ENCODE measurements around the gene NDFIP2.
"Not testable (repeated sequence)": the region's sequence is repeated elsewhere in the genome, so short reads cannot be mapped to it uniquely, and the experiment has no call there.

The NDFIP2 gene

DNA sequence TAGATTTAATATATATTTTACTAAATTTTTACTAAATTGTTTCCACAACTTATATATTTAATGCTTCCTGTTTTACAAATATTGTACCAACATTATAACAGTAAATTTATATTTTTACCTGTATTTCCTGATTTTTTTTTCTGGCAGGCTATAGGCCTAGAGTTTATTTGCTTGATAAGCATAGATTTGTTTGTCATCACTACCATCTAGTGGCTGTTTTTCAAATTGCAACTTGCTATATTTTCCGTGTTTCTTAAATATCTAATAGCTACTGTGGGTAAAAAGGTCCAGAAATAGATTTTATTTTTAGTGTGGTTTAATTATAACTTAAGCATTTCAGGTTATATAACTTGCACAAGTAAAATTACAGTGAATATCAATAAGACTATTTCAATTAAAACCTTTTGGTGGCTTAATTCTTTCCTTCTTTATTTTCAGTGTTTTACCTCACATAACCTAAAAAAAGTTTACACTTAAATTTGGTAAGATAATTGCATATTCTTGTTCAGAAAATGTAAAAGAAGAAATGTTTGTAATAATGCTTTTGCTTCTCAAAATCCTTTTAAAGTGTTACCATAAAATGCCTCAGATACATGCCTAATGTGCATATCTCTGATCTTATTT, 60.6 kb downstream of the NDFIP2 start:
- H3K4me1 ChIP-seq (ENCODE audit: insufficient read depth, low read length): no peaks in the 10 kb centered on the region
- no peaks in the 10 kb centered on the region for H3K9me3 ChIP-seq (ENCODE audit: low read length)
- H3K27ac ChIP-seq (ENCODE audit: low read depth, low read length): no peak overlapping the region
- no peaks in the 10 kb centered on the region for H3K36me3 ChIP-seq (ENCODE audit: insufficient read depth, low read length)
- H3K27me3 ChIP-seq (ENCODE audit: control insufficient read depth in 1 of 2, insufficient read depth in 2 of 2, low read length in 2 of 2): no peaks in the 10 kb centered on the region
- no peak overlapping the region for H3K9ac ChIP-seq (ENCODE audit: low read length)
- H3K4me3 ChIP-seq (ENCODE audit: low read depth in 1 of 2, low read length in 2 of 2): no peak overlapping the region

DNA sequence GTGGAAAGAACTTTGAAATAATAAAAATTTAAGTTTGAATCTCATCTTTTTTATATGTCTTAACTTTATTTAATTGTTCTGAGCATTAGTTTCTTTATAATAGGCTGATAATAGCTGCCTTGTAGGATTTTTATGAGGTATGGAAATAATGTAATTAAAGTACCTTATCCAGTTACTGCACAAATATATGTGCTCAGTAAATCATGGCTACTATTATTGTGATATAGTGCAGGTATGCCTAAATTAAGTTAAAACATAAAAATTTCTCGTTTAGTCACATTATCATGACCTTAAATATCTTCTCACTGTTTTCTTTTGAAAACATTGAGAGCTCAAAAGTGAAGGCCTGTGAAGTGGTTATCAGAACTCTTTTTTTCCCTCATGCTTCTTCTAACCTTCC, 62.9 kb downstream of the NDFIP2 start:
- H3K4me1 ChIP-seq (ENCODE audit: insufficient read depth, low read length): no peaks in the 10 kb centered on the region
- no peak overlapping the region for H3K27ac ChIP-seq (ENCODE audit: low read depth, low read length)
- H3K9me3 ChIP-seq (ENCODE audit: low read length): no peaks in the 10 kb centered on the region
- no peak overlapping the region for H3K4me3 ChIP-seq (ENCODE audit: low read depth in 1 of 2, low read length in 2 of 2)
- H3K36me3 ChIP-seq (ENCODE audit: insufficient read depth, low read length): no peaks in the 10 kb centered on the region
- H3K9ac ChIP-seq (ENCODE audit: low read length): no peak overlapping the region
- H3K27me3 ChIP-seq (ENCODE audit: control insufficient read depth in 1 of 2, insufficient read depth in 2 of 2, low read length in 2 of 2): no peaks in the 10 kb centered on the region

DNA sequence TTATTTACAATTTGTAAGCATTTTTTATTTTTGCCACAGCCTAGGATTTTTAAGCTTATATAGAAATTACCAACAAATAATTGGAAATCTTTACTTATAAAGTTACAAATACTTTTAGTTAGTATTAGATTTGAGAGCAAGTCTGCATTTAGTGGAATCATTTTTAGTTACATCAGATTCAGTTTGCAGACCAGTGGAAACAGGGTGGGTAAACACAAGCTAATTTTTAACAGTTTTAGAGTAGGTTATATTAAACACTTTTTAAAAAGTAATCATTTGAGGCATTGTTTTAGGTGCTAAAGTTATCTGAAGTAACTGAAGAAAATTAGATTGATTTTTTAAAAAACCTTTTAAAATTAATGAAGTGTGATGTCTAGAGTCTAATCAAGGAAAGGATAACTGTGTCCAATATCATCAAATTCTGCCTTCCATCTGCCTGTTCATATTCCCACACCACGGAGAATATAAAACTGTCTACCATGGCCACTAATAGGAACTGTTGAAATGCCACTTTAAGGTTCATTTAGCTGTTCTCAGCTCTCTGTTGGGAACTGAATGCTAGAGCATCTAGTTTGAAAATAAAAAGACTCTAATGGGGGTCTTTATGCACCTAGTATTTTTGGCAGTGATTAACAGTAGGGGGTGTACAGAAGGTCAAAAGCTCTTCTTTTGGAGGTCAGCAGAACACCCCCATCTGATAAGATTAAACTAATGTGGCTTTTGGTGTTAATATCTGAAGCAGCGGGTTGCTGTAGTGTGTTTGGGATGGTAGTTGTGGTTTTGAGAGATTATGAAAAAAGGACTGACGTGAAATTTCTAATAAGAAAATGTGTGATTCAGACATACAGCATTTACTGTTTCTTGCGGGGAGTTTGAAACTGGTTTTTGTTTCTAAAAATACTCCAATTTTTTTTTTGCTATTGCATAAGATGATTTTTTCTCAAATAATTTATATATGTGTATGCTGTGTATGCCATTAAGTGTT, 66.5 kb downstream of the NDFIP2 start:
- H3K9ac ChIP-seq (ENCODE audit: low read length): no peak overlapping the region
- no peaks in the 10 kb centered on the region for H3K9me3 ChIP-seq (ENCODE audit: low read length)
- H3K4me1 ChIP-seq (ENCODE audit: insufficient read depth, low read length): no peaks in the 10 kb centered on the region
- H3K27ac ChIP-seq (ENCODE audit: low read depth, low read length): no peak overlapping the region
- H3K27me3 ChIP-seq (ENCODE audit: control insufficient read depth in 1 of 2, insufficient read depth in 2 of 2, low read length in 2 of 2): no peaks in the 10 kb centered on the region
- H3K4me3 ChIP-seq (ENCODE audit: low read depth in 1 of 2, low read length in 2 of 2): no peak overlapping the region
- H3K36me3 ChIP-seq (ENCODE audit: insufficient read depth, low read length): no peaks in the 10 kb centered on the region

DNA sequence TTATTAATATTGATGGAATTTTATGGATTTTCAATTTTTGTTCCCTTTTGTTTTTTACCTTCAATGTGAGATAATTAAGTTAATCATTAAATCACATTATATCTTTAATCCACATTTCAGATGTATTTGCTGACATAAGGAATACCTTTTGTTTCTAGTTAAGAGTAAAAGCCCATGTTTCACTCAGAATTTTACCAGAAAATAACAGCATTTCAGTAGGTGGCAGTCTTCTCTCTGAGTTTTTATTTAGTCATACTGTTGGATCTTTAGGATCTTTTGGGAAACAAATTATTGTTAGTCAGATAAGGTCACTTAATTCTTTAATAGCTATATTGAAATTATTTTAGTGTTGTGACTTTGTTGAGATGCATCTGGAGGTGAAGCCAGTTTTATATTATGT, 67.9 kb downstream of the NDFIP2 start:
- H3K27ac ChIP-seq (ENCODE audit: low read depth, low read length): no peak overlapping the region
- no peaks in the 10 kb centered on the region for H3K27me3 ChIP-seq (ENCODE audit: control insufficient read depth in 1 of 2, insufficient read depth in 2 of 2, low read length in 2 of 2)
- H3K9me3 ChIP-seq (ENCODE audit: low read length): no peaks in the 10 kb centered on the region

DNA sequence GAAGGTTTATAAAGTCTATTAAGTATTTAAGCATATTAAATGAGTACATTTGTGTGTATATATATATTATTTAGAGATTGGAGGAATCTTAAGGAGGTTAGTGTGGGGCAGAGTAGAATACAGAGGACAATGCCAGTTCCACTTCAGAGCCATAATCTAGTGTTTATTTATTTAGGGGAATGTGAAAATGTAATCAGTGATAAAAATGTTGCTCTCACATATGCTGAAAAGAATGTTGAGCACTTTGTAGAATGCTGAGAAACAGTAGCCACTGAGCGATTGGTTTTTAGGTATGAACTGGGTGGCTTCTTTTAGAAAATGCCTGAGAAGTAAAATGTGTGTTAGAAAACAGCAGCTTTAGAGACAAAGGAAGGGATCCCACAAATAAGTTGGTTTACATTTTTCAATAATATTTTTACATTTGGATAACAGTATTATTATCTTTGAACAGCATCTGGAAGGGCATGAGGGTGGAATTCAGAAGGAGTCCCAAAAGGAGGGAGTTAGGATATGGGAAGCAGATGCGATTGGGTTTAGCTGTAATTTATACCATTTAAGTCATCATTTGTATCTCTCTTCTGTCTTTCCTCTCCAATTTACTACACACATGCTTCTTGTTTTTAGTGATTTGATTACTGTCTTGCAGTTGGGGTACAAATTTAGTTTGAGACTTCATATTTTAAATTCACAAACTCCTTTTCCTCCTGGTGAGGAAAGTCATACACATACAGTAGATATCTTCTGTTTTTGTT, 68.6 kb downstream of the NDFIP2 start:
- Histone ChIP-seq H3K27me3 (ENCODE audit: control insufficient read depth in 1 of 2, insufficient read depth in 2 of 2, low read length in 2 of 2) (no peaks in the 10 kb centered on the region), H3K9ac (ENCODE audit: low read length) (no peak overlapping the region), H3K4me3 (ENCODE audit: low read depth in 1 of 2, low read length in 2 of 2) (no peak overlapping the region), H3K9me3 (ENCODE audit: low read length) (no peaks in the 10 kb centered on the region), H3K27ac (ENCODE audit: low read depth, low read length) (no peak overlapping the region), H3K4me1 (ENCODE audit: insufficient read depth, low read length) (no peaks in the 10 kb centered on the region), H3K36me3 (ENCODE audit: insufficient read depth, low read length) (no peaks in the 10 kb centered on the region)

More for the DNA sequence above, 67.9 kb downstream of the NDFIP2 start:
- H3K36me3 ChIP-seq (ENCODE audit: insufficient read depth, low read length): no peaks in the 10 kb centered on the region
- H3K4me3 ChIP-seq (ENCODE audit: low read depth in 1 of 2, low read length in 2 of 2): no peak overlapping the region
- no peaks in the 10 kb centered on the region for H3K4me1 ChIP-seq (ENCODE audit: insufficient read depth, low read length)
- H3K9ac ChIP-seq (ENCODE audit: low read length): no peak overlapping the region

DNA sequence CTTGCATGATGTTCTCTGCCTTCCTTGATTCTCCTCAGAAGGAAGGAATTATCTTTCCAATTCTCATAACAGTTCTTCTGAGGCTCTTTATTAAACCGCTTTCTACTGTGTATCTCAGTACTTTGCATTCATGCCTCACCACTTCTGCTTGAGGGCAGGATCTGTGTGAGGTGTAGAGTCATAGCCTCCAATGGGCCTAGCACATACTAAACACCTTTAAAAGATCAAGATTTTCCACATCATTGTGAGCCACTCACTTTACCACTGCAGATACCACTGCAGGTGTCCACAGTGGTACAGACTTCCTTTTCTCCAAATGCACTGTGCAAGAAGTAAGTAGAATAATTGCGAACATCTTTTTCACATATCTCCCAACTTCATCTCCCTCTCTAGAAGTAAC, 76.7 kb downstream of the NDFIP2 start:
- H3K4me1 ChIP-seq (ENCODE audit: insufficient read depth, low read length): no peaks in the 10 kb centered on the region
- no peaks in the 10 kb centered on the region for H3K36me3 ChIP-seq (ENCODE audit: insufficient read depth, low read length)
- no peaks in the 10 kb centered on the region for H3K27me3 ChIP-seq (ENCODE audit: control insufficient read depth in 1 of 2, insufficient read depth in 2 of 2, low read length in 2 of 2)
- no peak overlapping the region for H3K4me3 ChIP-seq (ENCODE audit: low read depth in 1 of 2, low read length in 2 of 2)
- no peaks in the 10 kb centered on the region for H3K9me3 ChIP-seq (ENCODE audit: low read length)
- no peak overlapping the region for H3K27ac ChIP-seq (ENCODE audit: low read depth, low read length)
- no peak overlapping the region for H3K9ac ChIP-seq (ENCODE audit: low read length)

DNA sequence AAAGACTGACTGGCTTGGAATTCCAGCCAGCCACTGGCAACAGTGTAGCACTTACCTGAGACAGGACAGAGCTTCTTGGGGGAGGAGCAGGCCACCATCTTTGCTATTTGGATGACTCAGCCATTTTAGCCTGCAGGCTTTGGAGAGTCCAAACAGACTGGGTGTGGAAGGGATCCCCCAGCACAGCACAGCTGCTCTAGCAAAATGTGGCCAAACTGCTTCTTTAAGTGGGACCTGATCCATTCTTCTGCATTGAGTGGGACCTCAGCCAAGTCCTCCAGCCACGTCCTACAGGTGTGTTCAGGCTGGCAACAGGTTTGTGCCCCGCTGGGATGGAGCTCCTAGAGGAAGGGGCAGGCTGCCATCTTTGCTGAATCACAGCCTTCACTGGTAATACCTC, 80.0 kb downstream of the NDFIP2 start:
- Histone ChIP-seq H3K27me3 (ENCODE audit: control insufficient read depth in 1 of 2, insufficient read depth in 2 of 2, low read length in 2 of 2) (no peaks in the 10 kb centered on the region), H3K27ac (ENCODE audit: low read depth, low read length) (no peak overlapping the region), H3K4me3 (ENCODE audit: low read depth in 1 of 2, low read length in 2 of 2) (no peak overlapping the region), H3K36me3 (ENCODE audit: insufficient read depth, low read length) (no peaks in the 10 kb centered on the region), H3K9me3 (ENCODE audit: low read length) (no peaks in the 10 kb centered on the region), H3K4me1 (ENCODE audit: insufficient read depth, low read length) (no peaks in the 10 kb centered on the region), H3K9ac (ENCODE audit: low read length) (no peak overlapping the region)

DNA sequence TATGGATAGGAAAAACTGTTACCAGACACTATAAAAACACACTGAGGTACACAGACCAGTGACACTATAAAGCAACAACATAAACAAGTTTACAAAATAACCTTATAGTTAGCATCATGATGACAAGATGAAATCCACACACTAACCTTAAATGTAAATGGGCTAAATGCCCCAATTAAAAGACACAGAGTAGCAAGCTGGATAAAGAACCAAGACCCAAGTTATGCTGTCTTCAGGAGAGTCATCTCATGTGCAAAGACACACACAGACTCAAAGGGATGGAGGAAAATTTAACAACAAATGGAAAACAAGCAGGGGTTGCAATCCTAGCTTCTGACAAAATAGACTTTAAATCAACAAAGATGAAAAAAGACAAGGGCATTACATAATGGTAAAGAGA, 81.6 kb downstream of the NDFIP2 start:
- H3K4me3 ChIP-seq (ENCODE audit: low read depth in 1 of 2, low read length in 2 of 2): no peak overlapping the region
- H3K4me1 ChIP-seq (ENCODE audit: insufficient read depth, low read length): no peaks in the 10 kb centered on the region
- no peak overlapping the region for H3K27ac ChIP-seq (ENCODE audit: low read depth, low read length)
- no peaks in the 10 kb centered on the region for H3K9me3 ChIP-seq (ENCODE audit: low read length)
- H3K27me3 ChIP-seq (ENCODE audit: control insufficient read depth in 1 of 2, insufficient read depth in 2 of 2, low read length in 2 of 2): no peaks in the 10 kb centered on the region
- H3K36me3 ChIP-seq (ENCODE audit: insufficient read depth, low read length): no peaks in the 10 kb centered on the region
- no peak overlapping the region for H3K9ac ChIP-seq (ENCODE audit: low read length)

DNA sequence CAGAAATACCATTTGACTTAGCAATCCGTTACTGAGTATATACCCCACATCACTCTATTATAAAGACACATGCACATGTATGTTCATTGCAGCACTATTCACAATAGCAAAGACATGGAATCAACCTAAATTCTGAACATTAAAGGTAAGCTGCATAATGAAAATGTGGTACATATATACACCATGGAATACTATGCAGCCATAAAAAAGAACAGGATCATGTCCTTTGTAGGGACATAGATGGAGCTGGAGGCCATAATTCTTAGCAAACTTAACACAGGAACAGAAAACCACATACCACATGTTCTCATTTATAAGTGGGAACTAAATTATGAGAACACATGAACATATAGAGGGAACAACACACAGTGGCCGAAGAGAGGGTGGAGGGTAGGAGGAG, 85.2 kb downstream of the NDFIP2 start:
- Histone ChIP-seq H3K4me1 (ENCODE audit: insufficient read depth, low read length) (no peaks in the 10 kb centered on the region), H3K9ac (ENCODE audit: low read length) (no peak overlapping the region), H3K4me3 (ENCODE audit: low read depth in 1 of 2, low read length in 2 of 2) (no peak overlapping the region), H3K27ac (ENCODE audit: low read depth, low read length) (no peak overlapping the region), H3K9me3 (ENCODE audit: low read length) (no peaks in the 10 kb centered on the region), H3K36me3 (ENCODE audit: insufficient read depth, low read length) (no peaks in the 10 kb centered on the region), H3K27me3 (ENCODE audit: control insufficient read depth in 1 of 2, insufficient read depth in 2 of 2, low read length in 2 of 2) (no peaks in the 10 kb centered on the region)

DNA sequence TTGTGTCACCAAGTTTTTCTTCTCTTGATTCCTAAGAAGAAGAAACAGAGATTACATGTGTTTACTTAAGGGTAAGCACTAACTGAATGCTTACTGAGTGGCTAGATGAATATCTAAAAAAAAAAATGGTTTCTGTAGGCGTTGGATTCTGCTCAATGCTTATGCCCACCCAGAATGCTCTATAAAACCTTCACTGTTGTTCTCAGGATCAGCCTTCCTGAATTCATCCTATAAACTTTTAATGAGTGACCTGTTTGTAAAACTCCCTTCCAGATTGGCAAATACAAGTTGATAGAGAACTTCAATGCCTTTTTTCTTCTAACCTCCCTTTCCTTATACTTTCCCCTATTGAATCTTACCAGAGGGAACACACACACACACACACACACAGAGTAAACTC, 90.2 kb downstream of the NDFIP2 start:
- Histone ChIP-seq H3K4me3 (ENCODE audit: low read depth in 1 of 2, low read length in 2 of 2) (no peak overlapping the region), H3K27me3 (ENCODE audit: control insufficient read depth in 1 of 2, insufficient read depth in 2 of 2, low read length in 2 of 2) (no peaks in the 10 kb centered on the region), H3K4me1 (ENCODE audit: insufficient read depth, low read length) (no peaks in the 10 kb centered on the region), H3K27ac (ENCODE audit: low read depth, low read length) (no peak overlapping the region), H3K36me3 (ENCODE audit: insufficient read depth, low read length) (no peaks in the 10 kb centered on the region), H3K9ac (ENCODE audit: low read length) (no peak overlapping the region), H3K9me3 (ENCODE audit: low read length) (no peaks in the 10 kb centered on the region)

DNA sequence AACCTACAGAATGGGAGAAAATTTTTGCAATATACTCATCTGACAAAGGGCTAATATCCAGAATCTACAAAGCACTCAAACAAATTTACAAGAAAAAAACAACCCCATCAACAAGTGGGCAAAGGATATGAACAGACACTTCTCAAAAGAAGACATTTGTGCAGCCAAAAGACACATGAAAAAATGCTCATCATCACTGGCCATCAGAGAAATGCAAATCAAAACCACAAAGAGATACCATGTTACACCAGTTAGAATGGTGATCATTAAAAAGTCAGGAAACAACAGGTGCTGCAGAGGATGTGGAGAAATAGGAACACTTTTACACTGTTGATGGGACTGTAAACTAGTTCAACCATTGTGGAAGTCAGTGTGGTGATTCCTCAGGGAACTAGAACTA, 92.9 kb downstream of the NDFIP2 start:
- H3K9me3 ChIP-seq (ENCODE audit: low read length); H3K36me3 ChIP-seq (ENCODE audit: insufficient read depth, low read length); H3K27ac ChIP-seq (ENCODE audit: low read depth, low read length); H3K4me1 ChIP-seq (ENCODE audit: insufficient read depth, low read length); H3K27me3 ChIP-seq (ENCODE audit: control insufficient read depth in 1 of 2, insufficient read depth in 2 of 2, low read length in 2 of 2); H3K9ac ChIP-seq (ENCODE audit: low read length); H3K4me3 ChIP-seq (ENCODE audit: low read depth in 1 of 2, low read length in 2 of 2): not testable (repeated sequence)
